ENCODE results near the gene STYK1.
"Not testable (repeated sequence)": the region's sequence is repeated elsewhere in the genome, so short reads cannot be mapped to it uniquely, and the experiment has no call there.

STYK1 gene

DNA sequence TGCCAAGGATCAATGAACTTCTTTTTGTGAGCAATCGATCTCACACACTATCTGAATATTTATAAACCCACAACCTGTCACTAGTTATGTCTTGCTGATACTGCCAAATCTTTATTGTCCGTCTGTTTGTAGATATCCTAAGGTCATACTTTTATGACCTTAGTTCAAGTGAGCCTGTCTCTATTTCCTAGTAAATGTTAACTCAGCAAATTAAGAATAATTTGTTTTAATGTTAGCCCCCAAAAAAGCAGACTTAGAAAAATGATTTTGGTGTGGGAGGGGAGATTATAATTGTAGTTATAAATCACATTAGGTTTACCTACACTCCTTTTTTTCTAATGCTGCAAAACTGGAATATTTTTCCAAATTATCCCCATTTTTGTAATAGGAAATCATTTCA lies 9.4 kb downstream of the STYK1 start:
- Mint-ChIP-seq H3K27ac (no peak overlapping the region), H3K4me1 (ENCODE audit: low read depth) (peaks cover 15% of the 10 kb centered on the region), H3K4me3 (no peak overlapping the region), H3K9me3 (no peaks in the 10 kb centered on the region), H3K27me3 (peaks cover 19% of the 10 kb centered on the region), H3K36me3 (ENCODE audit: low read depth) (no peaks in the 10 kb centered on the region)
- intact Hi-C loops (cut with micrococcal nuclease): no loop called here

GRCh38 chr12:10663869-10664268 lies 10.0 kb downstream of the STYK1 start:
- no peaks in the 10 kb centered on the region for H3K36me3 Mint-ChIP-seq (ENCODE audit: low read depth)
- no peak overlapping the region for H3K27ac Mint-ChIP-seq
- H3K4me1 Mint-ChIP-seq (ENCODE audit: low read depth): peaks cover 14% of the 10 kb centered on the region
- no peak overlapping the region for H3K4me3 Mint-ChIP-seq
- H3K27me3 Mint-ChIP-seq: peaks cover 15% of the 10 kb centered on the region
- no peaks in the 10 kb centered on the region for H3K9me3 Mint-ChIP-seq
- intact Hi-C loops (cut with micrococcal nuclease): no loop called here

- no peak overlapping the region for H3K4me3 Mint-ChIP-seq
- no peaks in the 10 kb centered on the region for H3K27me3 Mint-ChIP-seq
- H3K9me3 Mint-ChIP-seq: peaks cover 2% of the 10 kb centered on the region
- intact Hi-C loops (cut with micrococcal nuclease): no loop called here
- no peak overlapping the region for H3K27ac Mint-ChIP-seq
- H3K36me3 Mint-ChIP-seq (ENCODE audit: low read depth): no peaks in the 10 kb centered on the region
- H3K4me1 Mint-ChIP-seq (ENCODE audit: low read depth): peaks cover 8% of the 10 kb centered on the region
Measured at GRCh38 chr12:10661338-10661737, 12.5 kb downstream of the STYK1 start.

DNA sequence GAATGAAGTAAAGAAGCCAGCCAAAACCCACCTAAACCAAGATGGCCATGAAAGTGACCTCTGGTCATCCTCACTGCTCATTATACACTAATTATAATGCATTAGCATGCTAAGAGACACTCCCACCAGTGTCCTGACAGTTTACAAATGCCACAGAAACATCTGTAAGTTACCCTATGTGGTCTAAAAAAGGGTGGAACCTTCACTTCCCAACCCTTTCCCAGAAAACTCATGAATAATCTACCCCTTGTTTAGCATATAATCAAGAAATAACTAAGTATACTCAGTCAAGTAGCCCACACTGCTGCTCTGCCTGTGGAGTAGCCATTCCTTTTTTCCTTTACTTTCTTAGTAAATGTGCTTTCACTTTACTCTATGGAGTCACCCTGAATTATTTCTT lies 19.8 kb downstream of the STYK1 start:
- Mint-ChIP-seq H3K27me3 (no peaks in the 10 kb centered on the region), H3K4me1 (ENCODE audit: low read depth) (no peaks in the 10 kb centered on the region)

DNA sequence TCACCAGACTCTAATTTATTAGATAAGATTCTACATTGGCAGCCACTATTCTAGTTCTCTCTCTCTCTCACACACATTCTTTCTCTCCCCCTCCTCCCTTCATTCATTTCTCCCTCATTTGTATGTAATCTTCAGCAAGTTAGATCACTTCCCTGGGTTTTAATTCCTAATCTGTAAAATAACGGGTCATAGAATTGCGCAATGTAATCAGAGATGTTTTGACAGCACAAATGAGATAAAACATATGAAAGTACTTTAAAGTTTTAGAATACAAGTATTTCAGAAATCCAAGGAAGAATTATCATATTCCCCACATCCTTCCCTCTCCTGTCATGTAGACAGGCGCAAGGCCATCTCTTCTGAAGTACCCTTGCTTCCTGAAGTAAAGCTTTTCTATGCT lies 21.7 kb downstream of the STYK1 start:
- Mint-ChIP-seq H3K36me3 (ENCODE audit: low read depth) (no peaks in the 10 kb centered on the region), H3K27me3 (no peaks in the 10 kb centered on the region), H3K4me1 (ENCODE audit: low read depth) (no peaks in the 10 kb centered on the region), H3K27ac (no peak overlapping the region), H3K4me3 (no peak overlapping the region), H3K9me3 (peaks cover 16% of the 10 kb centered on the region)
- intact Hi-C loops (cut with micrococcal nuclease): no loop called here

More for the DNA sequence above, 19.8 kb downstream of the STYK1 start:
- Mint-ChIP-seq H3K36me3 (ENCODE audit: low read depth) (no peaks in the 10 kb centered on the region), H3K27ac (no peak overlapping the region), H3K9me3 (peaks cover 9% of the 10 kb centered on the region), H3K4me3 (no peak overlapping the region)
- intact Hi-C loops (cut with micrococcal nuclease): no loop called here

- H3K36me3 Mint-ChIP-seq (ENCODE audit: low read depth); H3K4me3 Mint-ChIP-seq; H3K4me1 Mint-ChIP-seq (ENCODE audit: low read depth); H3K27me3 Mint-ChIP-seq; H3K27ac Mint-ChIP-seq; intact Hi-C loops (cut with micrococcal nuclease): not testable (repeated sequence)
- H3K9me3 Mint-ChIP-seq: peaks cover 36% of the 10 kb centered on the region
Measured at GRCh38 chr12:10646576-10646975, 27.3 kb downstream of the STYK1 start.

GRCh38 chr12:10645910-10646309 lies 27.9 kb downstream of the STYK1 start:
- Mint-ChIP-seq H3K4me3 (no peak overlapping the region), H3K27ac (no peak overlapping the region), H3K36me3 (ENCODE audit: low read depth) (no peaks in the 10 kb centered on the region), H3K27me3 (no peaks in the 10 kb centered on the region), H3K4me1 (ENCODE audit: low read depth) (no peaks in the 10 kb centered on the region), H3K9me3 (peaks cover 36% of the 10 kb centered on the region)
- intact Hi-C loops (cut with micrococcal nuclease): no loop called here

GRCh38 chr12:10641735-10642500 lies 31.9 kb downstream of the STYK1 start:
- H3K36me3 Mint-ChIP-seq (ENCODE audit: low read depth): no peaks in the 10 kb centered on the region
- intact Hi-C loops (cut with micrococcal nuclease): no loop called here
- H3K27ac Mint-ChIP-seq: no peak overlapping the region
- peaks cover 27% of the 10 kb centered on the region for H3K9me3 Mint-ChIP-seq
- no peak overlapping the region for H3K4me3 Mint-ChIP-seq
- no peaks in the 10 kb centered on the region for H3K27me3 Mint-ChIP-seq
- H3K4me1 Mint-ChIP-seq (ENCODE audit: low read depth): no peaks in the 10 kb centered on the region

DNA sequence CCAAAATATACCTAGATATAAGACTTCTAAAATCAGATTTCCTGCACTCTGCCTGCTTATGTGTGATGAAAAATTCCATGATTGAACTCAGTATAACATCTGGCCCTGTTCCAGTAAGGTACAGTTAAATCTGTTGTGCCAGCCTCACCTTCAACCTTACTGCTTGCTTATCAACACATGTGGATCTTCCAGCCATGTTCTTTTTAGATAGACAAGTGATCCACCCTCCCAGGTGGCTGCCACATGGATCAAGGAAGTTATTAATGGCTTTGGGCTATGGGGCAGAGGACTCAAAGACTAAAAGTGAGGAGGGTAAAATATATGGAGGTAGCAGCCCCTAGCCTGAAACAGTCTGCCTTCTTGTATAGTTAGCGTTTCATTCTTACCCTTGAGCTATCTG lies 35.1 kb downstream of the STYK1 start:
- Mint-ChIP-seq H3K9me3 (no peaks in the 10 kb centered on the region), H3K36me3 (ENCODE audit: low read depth) (no peaks in the 10 kb centered on the region), H3K27me3 (no peaks in the 10 kb centered on the region), H3K27ac (no peak overlapping the region), H3K4me3 (no peak overlapping the region), H3K4me1 (ENCODE audit: low read depth) (no peaks in the 10 kb centered on the region)
- intact Hi-C loops (cut with micrococcal nuclease): no loop called here

GRCh38 chr12:10636611-10637010 lies 37.2 kb downstream of the STYK1 start:
- H3K4me3 Mint-ChIP-seq: no peak overlapping the region
- no peaks in the 10 kb centered on the region for H3K4me1 Mint-ChIP-seq (ENCODE audit: low read depth)
- no peak overlapping the region for H3K27ac Mint-ChIP-seq
- no peaks in the 10 kb centered on the region for H3K27me3 Mint-ChIP-seq
- H3K36me3 Mint-ChIP-seq (ENCODE audit: low read depth): no peaks in the 10 kb centered on the region
- no peaks in the 10 kb centered on the region for H3K9me3 Mint-ChIP-seq
- intact Hi-C loops (cut with micrococcal nuclease): no loop called here

GRCh38 chr12:10636124-10636523 lies 37.7 kb downstream of the STYK1 start:
- intact Hi-C loops (cut with micrococcal nuclease): no loop called here
- Mint-ChIP-seq H3K4me3 (no peak overlapping the region), H3K27ac (no peak overlapping the region), H3K4me1 (ENCODE audit: low read depth) (no peaks in the 10 kb centered on the region), H3K27me3 (no peaks in the 10 kb centered on the region), H3K36me3 (ENCODE audit: low read depth) (no peaks in the 10 kb centered on the region), H3K9me3 (no peaks in the 10 kb centered on the region)

GRCh38 chr12:10635306-10635705 lies 38.5 kb downstream of the STYK1 start:
- Mint-ChIP-seq H3K4me3 (no peak overlapping the region), H3K9me3 (no peaks in the 10 kb centered on the region), H3K27ac (no peak overlapping the region), H3K27me3 (no peaks in the 10 kb centered on the region), H3K36me3 (ENCODE audit: low read depth) (no peaks in the 10 kb centered on the region), H3K4me1 (ENCODE audit: low read depth) (no peaks in the 10 kb centered on the region)
- intact Hi-C loops (cut with micrococcal nuclease): no loop called here

- no peak overlapping the region for H3K27ac Mint-ChIP-seq
- no peaks in the 10 kb centered on the region for H3K9me3 Mint-ChIP-seq
- no peaks in the 10 kb centered on the region for H3K36me3 Mint-ChIP-seq (ENCODE audit: low read depth)
- no peaks in the 10 kb centered on the region for H3K4me1 Mint-ChIP-seq (ENCODE audit: low read depth)
- intact Hi-C loops (cut with micrococcal nuclease): no loop called here
- no peaks in the 10 kb centered on the region for H3K27me3 Mint-ChIP-seq
- no peak overlapping the region for H3K4me3 Mint-ChIP-seq
Measured at GRCh38 chr12:10634427-10634826, 39.4 kb downstream of the STYK1 start.

GRCh38 chr12:10633541-10633940 lies 40.3 kb downstream of the STYK1 start:
- H3K4me3 Mint-ChIP-seq: no peak overlapping the region
- no peaks in the 10 kb centered on the region for H3K4me1 Mint-ChIP-seq (ENCODE audit: low read depth)
- no peaks in the 10 kb centered on the region for H3K9me3 Mint-ChIP-seq
- H3K36me3 Mint-ChIP-seq (ENCODE audit: low read depth): no peaks in the 10 kb centered on the region
- intact Hi-C loops (cut with micrococcal nuclease): no loop called here
- H3K27me3 Mint-ChIP-seq: no peaks in the 10 kb centered on the region
- no peak overlapping the region for H3K27ac Mint-ChIP-seq

GRCh38 chr12:10632226-10632625 lies 41.6 kb downstream of the STYK1 start:
- no peaks in the 10 kb centered on the region for H3K9me3 Mint-ChIP-seq
- no peak overlapping the region for H3K27ac Mint-ChIP-seq
- no peaks in the 10 kb centered on the region for H3K36me3 Mint-ChIP-seq (ENCODE audit: low read depth)
- intact Hi-C loops (cut with micrococcal nuclease): no loop called here
- no peak overlapping the region for H3K4me3 Mint-ChIP-seq
- peaks cover 1% of the 10 kb centered on the region for H3K4me1 Mint-ChIP-seq (ENCODE audit: low read depth)
- no peaks in the 10 kb centered on the region for H3K27me3 Mint-ChIP-seq
